ENCODE data around the gene EFEMP1.

Gene EFEMP1

GRCh38 chr2:55931281-55931680, 7.7 kb upstream of the EFEMP1 start:
- FAIRE-seq = no peak

DNA sequence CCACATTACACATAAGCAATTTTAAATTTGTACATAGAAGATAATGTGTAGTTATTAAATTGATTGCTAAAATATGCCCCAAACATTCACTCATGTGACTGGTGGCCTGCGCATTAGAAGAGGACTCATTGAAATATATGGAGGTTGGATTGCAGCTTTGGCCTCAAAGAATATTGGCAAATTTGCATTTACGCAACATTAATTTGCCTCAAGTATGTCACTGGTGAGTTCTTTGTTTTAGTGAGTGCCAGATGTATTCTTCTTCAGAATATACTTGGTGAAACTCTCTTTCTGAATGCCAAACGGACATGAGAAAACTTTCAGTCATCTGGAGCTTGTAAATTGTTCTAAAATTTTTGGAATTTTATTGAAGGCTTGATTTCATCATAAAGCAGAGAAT, 5.9 kb upstream of the EFEMP1 start:
- no peak for FAIRE-seq

DNA sequence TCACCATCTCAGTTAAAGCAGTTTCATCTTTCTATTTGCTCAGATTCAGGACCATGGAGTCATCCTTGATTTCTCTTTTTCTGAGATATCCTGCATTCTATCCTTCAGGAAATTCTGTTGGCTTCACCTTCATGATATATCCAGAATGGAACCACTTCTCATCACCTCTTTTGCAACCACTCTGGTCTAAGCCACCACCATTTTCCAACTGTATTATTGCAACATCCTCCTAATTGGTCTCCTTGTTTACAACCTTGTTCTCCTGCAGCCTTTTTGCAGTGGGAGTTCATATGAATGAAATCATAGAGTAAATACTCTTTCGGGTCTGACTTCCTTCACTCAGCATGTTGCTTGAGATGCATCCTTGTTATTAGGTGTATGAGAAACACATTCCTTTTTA, 3.4 kb upstream of the EFEMP1 start:
- FAIRE-seq = no peak

- FAIRE-seq = no peak
Measured at GRCh38 chr2:55926246-55926645, 2.7 kb upstream of the EFEMP1 start.

DNA sequence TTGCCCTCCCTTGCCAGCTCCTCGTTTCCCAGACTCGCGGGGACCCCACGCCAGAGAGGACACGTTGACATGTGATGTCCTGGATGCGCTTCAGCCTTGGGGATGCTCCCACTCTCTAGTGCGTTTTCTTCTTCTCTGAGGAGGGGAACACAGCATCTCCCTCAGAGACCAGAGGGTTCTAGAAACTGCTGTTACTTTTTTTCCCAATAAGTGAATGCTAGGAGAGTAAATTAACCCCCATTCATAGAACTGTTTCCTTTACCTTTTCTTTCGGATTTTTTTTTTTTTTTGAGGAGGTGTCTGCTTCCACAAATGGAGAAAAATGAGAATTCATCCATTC, 370 bp upstream of the EFEMP1 start:
- no peak for FAIRE-seq

DNA sequence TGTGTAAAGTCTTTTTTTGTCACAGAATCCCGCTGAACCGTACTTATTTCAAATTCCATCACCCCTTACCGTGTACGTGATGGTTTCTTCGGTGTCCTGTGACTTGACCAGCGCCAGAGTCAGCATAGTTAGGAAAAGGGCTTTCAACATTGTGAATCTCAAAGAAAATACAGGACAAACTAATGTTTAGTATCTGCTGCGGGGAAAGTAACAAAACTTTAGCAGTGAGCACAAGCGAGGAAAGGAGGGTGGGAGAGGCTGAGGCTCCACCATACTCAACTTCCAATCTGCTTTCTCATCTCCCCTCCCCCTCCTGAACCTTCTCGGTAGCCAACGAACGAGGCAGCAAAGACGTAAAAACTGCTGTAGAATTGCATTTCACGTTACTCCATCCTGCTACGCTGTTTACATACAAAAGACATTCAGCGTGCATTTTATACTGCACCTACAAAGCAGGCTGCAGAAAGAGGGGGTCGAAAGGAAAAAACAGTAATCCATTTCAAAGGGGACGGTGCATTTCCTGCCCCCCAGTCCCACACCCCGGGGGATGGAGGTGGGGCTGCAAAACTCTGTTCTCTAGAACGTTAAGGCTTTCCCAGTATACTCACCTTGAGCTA, 1.2 kb downstream of the EFEMP1 start:
- FAIRE-seq = no peak

DNA sequence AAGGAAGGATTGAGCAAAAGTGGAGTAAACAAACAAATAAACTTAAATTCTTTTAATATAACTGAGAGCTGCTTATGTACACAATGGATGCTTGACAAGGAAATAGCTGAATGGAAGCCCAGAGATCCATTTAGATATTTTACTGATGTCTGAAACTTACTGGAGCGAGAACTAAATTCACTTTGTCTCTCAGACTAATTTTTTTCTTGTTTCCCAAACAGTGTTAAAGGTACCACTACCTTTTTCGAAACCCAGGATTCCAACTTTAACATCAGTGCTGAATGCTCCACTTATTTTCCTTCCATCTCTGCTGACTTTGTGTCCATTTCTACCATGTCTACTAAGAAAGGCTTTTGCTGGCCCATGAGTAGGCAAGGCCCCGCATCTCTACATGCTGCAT, 4.0 kb downstream of the EFEMP1 start:
- no peak for FAIRE-seq

- no peak for FAIRE-seq
Measured at GRCh38 chr2:55918856-55919255, 4.7 kb downstream of the EFEMP1 start.

DNA sequence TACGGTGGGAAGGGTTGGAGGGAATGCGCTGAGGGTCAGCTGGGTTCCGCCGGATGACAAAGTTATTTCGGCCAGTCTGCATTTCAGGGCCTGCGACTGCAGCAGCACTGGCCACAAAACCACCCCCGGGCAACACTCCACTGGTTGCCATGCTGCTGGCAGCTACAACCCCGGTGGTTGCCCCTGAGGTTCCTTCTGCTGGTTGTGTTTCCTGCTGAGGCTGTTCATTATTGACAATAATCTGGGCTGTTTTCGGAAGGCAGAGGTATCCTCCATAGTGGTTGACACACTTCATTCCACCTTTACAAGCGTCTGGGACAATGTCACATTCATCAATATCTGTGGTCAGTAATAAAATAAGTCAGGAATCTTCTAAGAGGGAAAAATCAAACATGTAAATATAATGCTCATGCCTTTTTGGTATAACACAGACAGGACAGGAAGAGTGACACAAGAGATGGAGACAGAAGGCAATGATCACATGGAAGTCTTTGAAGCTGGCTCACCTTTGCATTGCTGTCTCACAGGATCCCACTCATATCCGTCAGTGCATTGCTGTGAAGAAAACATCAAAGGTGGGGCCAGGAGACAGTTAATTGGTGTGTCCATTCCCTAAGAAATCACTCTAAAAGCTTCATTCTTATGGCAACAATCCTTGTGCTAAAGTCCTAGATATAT, 5.7 kb downstream of the EFEMP1 start:
- no peak for FAIRE-seq

DNA sequence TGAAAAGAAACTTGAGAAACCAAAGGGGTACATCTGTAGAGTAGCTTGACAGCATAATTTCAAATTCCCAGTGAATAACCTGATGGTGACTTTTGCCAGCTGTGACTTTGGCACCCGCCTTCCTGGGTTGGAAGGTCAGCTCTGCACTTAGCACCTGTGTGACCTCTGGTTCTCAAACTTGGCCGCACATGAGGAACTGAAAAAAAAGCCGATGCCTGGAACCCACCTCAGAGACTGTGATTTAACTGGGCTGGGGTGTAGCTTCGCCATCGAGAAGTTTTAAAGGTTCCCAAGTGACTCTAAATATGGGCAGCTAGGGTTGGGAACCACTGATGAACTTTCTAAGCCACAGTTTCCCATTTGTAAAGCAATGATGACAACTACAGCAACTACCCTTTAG, 6.5 kb downstream of the EFEMP1 start:
- FAIRE-seq = no peak

DNA sequence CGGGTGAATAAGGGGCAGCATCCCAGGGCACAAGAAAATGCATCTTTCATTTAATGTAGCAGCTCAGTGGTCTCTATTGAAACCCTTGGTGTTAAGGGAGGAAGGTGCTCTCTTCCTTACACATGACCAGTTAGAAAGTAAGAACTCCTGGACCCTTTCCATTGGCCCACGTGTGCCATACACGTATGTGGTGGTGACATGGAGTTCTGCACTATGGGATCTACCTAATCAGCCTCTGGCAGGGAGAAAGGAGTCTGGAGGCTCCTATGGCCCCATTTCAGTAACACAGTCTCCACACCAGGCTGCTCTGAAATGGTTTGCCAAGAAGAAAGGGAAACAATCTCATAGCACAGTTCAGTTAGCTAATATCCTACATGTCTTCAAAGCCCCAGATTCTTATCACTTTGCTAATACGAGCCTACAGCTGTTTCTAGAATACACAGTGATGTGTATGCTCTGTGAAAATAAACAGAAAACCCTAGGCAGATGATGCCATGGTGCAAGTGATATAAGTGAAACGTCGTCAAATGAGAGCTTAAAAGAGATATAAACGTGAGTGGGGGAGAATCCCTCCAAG, 7.0 kb downstream of the EFEMP1 start:
- FAIRE-seq = no peak

GRCh38 chr2:55914786-55915185, 8.8 kb downstream of the EFEMP1 start:
- no peak for FAIRE-seq

DNA sequence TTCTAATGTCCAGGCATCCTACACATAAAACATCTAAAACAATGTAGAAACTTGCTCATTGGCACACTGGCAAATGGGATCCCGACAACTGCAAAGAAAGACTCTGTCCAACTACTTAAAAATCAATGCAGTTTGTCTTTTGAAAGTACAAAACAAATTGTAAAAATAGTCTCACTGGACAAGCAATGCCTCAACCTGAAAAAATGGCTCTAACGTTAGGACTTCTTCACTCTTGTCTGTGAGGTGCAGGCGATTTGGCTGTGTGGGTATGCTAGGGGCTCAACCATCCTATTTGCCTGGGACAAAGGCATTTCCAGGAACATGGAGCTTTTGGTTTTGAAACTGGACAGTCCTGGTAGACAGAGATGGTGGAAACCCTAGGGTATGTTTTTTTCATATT, 10.7 kb downstream of the EFEMP1 start:
- FAIRE-seq = no peak

GRCh38 chr2:55910077-55910476, 13.5 kb downstream of the EFEMP1 start:
- FAIRE-seq = no peak

DNA sequence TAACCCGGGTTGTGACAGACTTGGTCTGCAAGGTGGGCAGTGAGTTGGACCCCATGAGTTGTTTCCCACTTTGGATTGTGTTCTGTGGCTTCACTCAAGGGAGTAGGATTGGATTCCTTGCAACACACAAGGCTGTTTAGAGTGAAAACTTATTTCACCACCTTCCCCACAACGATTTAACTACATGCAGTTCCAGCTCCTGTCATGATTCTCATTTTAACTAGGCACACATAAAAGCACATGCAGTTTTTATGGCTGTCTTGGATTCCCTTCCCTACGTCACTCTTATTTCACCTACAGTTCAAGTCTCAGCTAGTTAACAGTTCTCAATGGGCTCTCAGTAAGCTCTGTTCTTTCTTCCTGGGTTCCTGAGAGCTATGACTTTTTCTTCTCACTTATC, 15.9 kb downstream of the EFEMP1 start:
- FAIRE-seq = no peak

DNA sequence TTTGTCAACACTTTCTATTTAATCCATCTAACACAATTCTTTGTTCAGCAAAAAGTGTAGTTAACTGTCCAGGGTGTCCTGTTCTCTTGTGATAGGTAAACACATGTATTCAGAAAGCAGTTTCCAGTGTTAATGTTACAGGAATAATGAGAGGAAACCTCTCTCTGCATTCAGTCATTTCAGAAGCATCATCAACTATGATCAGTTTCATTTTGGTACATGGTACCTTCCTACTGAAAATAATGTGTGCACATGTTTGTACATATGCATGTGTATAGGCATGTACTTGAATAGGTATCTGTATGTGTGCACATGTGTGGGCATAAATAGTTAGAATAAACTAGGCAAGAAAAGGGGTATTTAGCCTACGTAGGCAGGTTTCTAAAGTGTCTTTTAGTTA, 16.6 kb downstream of the EFEMP1 start:
- no peak for FAIRE-seq

GRCh38 chr2:55903727-55904126, 19.9 kb downstream of the EFEMP1 start:
- FAIRE-seq = no peak

- no peak for FAIRE-seq
Measured at GRCh38 chr2:55902971-55903370, 20.6 kb downstream of the EFEMP1 start.

DNA sequence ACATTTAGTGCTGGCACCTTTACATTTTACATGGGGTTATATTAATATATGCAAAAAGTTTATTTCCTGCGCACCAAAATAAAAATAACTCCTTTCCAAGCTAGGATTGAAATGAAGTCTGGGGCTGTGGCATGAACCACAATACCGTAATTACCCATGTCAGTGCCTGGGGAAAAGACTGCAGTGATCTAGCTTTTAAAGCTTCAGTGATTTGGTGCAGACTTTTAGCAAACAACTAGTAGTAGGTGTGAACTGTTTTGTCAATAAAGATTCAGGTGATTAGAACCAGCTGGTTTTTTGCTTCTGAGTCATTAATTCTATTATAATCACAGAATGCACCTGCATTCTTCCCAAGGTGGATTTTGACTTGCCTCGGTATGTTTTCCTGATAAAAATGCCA, 21.2 kb downstream of the EFEMP1 start:
- no peak for FAIRE-seq

GRCh38 chr2:55901941-55902340, 21.6 kb downstream of the EFEMP1 start:
- no peak for FAIRE-seq

GRCh38 chr2:55901322-55901721, 22.3 kb downstream of the EFEMP1 start:
- FAIRE-seq = no peak

DNA sequence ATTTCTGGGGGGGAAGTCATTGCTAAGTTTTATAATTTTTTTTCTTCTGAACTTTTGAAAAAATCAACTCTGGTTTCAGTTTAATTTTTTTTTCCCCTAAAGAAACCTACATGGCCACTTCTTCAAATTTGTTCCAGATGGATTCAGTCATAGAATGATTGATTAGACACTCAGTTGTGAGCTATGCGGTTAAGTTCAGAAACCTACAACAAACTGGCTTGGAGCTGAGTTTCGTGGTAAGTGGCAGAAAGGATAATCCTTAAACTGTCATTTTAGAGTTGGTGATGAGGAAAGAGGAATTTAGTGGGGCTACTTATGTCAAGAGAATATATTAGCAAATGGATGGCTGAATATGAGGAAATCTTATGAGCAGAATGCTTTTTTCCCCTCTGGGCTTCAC, 23.7 kb downstream of the EFEMP1 start:
- FAIRE-seq = no peak

GRCh38 chr2:55898386-55899040, 25.1 kb downstream of the EFEMP1 start:
- no peak for FAIRE-seq

- no peak for FAIRE-seq
Measured at GRCh38 chr2:55896633-55897032, 26.9 kb downstream of the EFEMP1 start.

Data from TTC549 (cell line).